RPMI7951 (cell line): ENCODE data around the gene CDC42EP1. TPM values are rescaled to one million over a fixed set of nuclear protein-coding genes. Genes with fewer than 3 reads are reported as not detected.
A peak's percentile ranks its signal among the peaks of the same experiment; 100 is the strongest.
"Not testable (repeated sequence)": the region's sequence is repeated elsewhere in the genome, so short reads cannot be mapped to it uniquely, and the experiment has no call there.

Experiments
- DNase-seq: peaks from one replicate; pipeline ENCODE4 v3.0.0-alpha.2; 2012; ENCODE audit warnings: low read depth
- total RNA-seq: library from RNA; depleted of rRNA; stranded (reverse); fragments of >200 nt; shearing (Covaris generic); gene quantifications from 2 replicates; pipeline ENCODE4 v1.2.3, GENCODE V29; 2014; rRNA removed

CDC42EP1 gene
- total RNA-seq = 18.4 and 19.7 TPM in 2 replicates

- DNase-seq = peak; percentile 49
These were observed at the start of gene CDC42EP1 for GRCh38 chr22:37559901-37560607. Gene CDC42EP1 (plus strand): TSS chr22:37560480. CDS start chr22:37566350, 5,870 bp downstream.

GRCh38 chr22:37511395-37512104 is 48.7 kb upstream of the CDC42EP1 start:
- DNase-seq = no peak

- DNase-seq = no peak
These were observed 45.7 kb upstream of the CDC42EP1 start for GRCh38 chr22:37514526-37515051.

GRCh38 chr22:37515901-37516300 is 44.4 kb upstream of the CDC42EP1 start:
- DNase-seq = no peak

- no peak for DNase-seq
These were observed 43.8 kb upstream of the CDC42EP1 start for GRCh38 chr22:37516456-37516855.

- no peak for DNase-seq
These were observed 42.3 kb upstream of the CDC42EP1 start for GRCh38 chr22:37517826-37518450.

GRCh38 chr22:37518509-37519267 is 41.6 kb upstream of the CDC42EP1 start:
- no peak for DNase-seq

- DNase-seq = peak; percentile 41
These were observed 40.7 kb upstream of the CDC42EP1 start, which contains the start of gene CARD10 for GRCh38 chr22:37519268-37520195. Gene CARD10 (minus strand): TSS chr22:37519415. CDS start chr22:37519200, 215 bp downstream.

- DNase-seq = no peak
These were observed 39.5 kb upstream of the CDC42EP1 start for GRCh38 chr22:37520776-37521191.

- no peak for DNase-seq
These were observed 39.0 kb upstream of the CDC42EP1 start for GRCh38 chr22:37521236-37521739.

- no peak for DNase-seq
These were observed 37.8 kb upstream of the CDC42EP1 start for GRCh38 chr22:37522482-37522881.

GRCh38 chr22:37525073-37525745 is 35.1 kb upstream of the CDC42EP1 start:
- peak; percentile 92 for DNase-seq

GRCh38 chr22:37525746-37526350 is 34.4 kb upstream of the CDC42EP1 start:
- DNase-seq = no peak

- peak; percentile 75 for DNase-seq
These were observed 33.9 kb upstream of the CDC42EP1 start for GRCh38 chr22:37526376-37526775.

- DNase-seq = not testable (repeated sequence)
These were observed 33.1 kb upstream of the CDC42EP1 start for GRCh38 chr22:37527081-37527752.

GRCh38 chr22:37527952-37528351 is 32.3 kb upstream of the CDC42EP1 start:
- DNase-seq = not testable (repeated sequence)

- DNase-seq = no peak
These were observed 30.5 kb upstream of the CDC42EP1 start for GRCh38 chr22:37529652-37530345.

- peak; percentile 75 for DNase-seq
These were observed 26.3 kb upstream of the CDC42EP1 start for GRCh38 chr22:37533995-37534394.
